NCI-H2196 (cell line): Measurements from ENCODE around the gene LRIT3.

Experiments
- DNase-seq: peaks from one replicate; lab custom pipeline; 2025; ENCODE audit not compliant: unreplicated experiment; lab: John Stamatoyannopoulos, UW

The LRIT3 gene

DNA sequence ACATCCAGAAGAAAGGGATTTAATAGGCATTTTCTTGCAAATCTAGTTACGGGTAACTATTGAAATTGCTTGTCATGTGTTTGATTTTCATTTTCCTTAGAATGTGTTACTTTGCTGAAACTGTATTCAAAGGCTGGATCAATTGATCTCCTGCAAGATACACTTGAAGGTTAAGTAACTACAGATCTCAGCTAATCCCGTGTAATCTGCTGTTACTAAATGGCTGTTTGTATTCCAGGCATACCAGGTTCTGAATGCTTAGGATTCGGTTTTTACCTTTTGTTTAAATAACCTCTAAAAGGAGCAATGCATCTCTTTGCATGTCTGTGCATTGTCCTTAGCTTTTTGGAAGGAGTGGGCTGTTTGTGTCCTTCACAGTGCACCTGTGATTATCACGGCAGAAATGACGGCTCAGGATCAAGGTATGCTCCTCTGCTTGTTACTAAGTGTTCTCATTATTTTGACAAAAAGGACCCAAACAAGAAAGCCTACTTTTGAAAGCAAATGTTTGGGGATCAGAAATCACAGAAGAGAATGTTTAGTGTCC is at the start of gene LRIT3:
TSS of gene LRIT3 (plus strand) at position 212 of the 547 bp plus-strand sequence. CDS start at position 307, 95 bp downstream.
- DNase-seq: no peak

DNA sequence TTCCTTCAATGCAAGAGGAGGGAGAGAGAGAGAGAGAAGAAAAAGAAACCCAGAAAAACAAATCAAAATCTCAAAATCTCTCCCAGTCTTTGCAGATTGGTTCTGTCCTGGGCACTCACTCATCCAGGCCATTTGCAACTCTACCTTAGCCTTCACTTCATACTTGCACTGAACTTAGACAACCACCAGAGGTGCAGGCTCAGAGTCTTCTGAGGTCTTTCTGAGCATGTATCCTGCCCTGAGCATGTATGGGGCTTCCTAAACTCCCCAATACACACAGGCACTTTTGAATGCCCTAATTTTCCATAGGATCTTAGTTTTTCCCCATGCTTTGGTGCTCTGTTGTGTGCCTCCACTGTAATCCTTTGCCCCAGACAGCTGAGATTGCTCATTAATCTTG is 49.0 kb upstream of the LRIT3 start:
- no peak for DNase-seq

- DNase-seq: no peak
Measured at GRCh38 chr4:109801099-109801789, 46.7 kb upstream of the LRIT3 start.

DNA sequence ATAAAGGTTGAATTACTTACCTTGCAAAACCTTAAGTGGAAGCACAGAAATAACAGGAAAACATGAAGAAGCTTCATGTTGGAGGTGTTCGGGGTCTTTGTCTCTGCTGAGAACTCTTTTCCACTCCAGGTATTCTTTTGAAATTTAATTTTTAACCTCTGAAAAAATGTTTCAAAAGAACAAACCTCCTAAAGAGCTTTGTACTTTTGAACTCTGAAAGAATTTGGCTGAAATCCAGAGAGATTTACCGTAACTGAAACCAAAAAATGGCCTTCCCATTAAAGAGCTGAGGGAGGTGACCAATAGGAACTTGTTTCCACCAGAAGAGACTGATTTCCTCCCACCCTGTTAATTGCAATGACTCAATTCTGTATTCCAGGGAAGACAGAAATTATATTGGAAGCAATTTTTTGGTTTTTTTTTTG is 46.0 kb upstream of the LRIT3 start, which contains the start of gene CFI:
TSS of gene CFI (minus strand) at position 105 of the 425 bp plus-strand sequence. CDS start at position 77, 28 bp downstream.
- peak; percentile 34 for DNase-seq

DNA sequence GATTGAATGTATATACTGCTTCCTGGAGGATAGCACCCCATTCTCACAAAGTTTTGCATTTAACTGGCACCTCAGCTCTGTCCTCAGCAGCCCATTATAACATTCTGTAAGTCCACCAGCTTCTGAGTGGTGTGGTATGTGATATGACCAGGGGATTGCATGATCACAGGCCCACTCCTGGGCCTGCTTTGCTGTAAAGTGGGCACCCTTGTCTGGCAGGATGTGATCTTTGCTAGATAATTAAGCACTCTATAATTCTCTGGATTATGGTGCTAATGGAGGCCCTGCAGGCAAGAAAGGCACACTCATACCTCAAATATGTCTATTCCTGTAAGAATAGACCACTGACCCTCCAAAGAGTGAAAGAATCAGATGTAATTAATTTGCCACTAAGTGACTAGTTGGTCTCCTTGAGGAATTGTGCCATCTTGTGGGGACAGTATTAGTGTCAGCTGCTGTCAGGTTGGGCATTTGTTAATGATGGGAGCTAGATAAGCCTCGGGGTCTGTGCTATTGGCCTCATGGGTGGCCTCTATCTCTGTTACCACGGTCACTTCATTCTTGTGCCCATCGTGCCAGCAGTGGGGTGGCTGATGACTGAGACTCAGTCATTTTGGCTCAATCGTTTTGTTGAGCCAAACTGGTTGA is 43.9 kb upstream of the LRIT3 start:
- peak; percentile 29 for DNase-seq

GRCh38 chr4:109809655-109810054 is 38.3 kb upstream of the LRIT3 start:
- DNase-seq: no peak

GRCh38 chr4:109810552-109811387 is 37.1 kb upstream of the LRIT3 start:
- no peak for DNase-seq

GRCh38 chr4:109811707-109812106 is 36.2 kb upstream of the LRIT3 start:
- DNase-seq: no peak

DNA sequence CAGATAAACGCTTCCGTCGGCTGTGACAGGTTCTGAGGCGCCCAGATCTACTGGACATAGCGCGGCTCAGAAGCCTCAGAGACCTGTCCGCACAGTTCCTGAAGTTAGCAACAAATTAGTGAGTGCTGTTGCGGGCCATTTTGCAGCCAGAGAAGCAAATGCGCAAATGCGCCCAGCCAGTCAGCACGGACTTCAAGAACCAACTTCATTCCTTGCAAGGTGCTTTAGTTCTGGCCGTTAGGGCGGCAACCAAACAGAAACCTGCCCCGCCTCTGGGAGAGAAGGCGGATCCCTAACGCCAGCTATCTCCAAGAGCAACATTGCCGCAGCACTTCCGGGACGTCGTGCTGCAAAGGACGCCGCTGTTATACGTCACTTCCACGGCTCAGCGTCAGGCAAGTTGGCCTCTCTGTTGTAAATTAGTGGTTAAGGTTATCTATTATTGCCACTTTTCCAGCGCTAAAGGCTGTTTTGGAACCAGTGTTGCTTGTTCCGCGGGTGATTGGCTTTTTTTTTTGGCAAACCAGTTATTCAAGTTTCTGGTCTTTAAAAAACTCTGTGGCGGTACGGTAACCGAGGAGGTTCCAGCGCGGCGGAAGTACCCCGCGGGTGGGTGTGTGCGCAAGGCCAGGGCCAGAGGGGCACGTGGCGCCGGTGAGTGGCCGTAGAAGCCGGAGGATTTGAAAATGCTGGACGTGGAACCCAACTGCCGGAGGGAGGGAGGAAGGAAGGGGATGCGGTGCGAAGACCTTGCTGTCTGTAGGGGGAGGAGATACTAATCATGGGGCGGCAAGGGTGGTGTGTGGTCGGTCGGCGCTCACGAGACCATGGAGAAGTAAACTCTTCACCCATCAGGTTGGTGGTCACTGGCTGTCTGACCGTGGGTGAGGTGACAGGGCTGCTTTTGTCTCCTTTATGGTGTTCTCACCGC is 32.5 kb upstream of the LRIT3 start, which contains the start of gene GAR1:
TSS of gene GAR1 (plus strand) at position 612 of the 931 bp plus-strand sequence. CDS start 403 bp downstream, outside the sequence.
- DNase-seq: peak; percentile 92

DNA sequence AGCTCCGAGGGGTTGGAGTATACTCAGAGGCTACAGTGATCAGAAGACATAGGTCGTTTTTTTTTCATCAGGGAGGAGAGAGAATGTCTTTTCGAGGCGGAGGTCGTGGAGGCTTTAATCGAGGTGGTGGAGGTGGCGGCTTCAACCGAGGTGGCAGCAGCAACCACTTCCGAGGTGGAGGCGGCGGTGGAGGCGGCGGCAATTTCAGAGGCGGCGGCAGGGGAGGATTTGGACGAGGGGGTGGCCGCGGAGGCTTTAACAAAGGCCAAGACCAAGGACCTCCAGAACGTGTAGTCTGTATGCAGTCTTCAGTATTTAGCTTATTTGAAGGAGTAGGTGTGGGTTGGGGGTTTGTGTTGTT is 31.8 kb upstream of the LRIT3 start:
- DNase-seq: no peak

DNA sequence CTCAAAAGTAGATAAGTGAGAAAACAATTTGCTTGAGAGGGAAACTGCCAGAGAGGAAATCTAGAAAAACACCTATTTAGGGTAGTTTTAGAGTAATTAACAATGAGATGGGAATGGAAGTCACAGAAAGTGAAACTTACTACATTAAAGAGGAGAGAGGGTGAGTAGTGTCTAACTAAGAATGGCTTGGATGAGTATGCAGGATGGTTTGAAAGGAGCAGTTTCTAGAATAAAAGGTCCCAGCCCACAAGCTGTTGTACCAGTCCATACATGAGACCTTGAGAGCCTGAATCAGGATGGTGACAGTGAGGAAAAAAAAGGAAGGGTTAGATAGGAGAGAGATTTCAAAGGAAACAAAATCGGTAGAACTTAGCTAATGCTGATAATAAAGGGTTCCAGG is 31.0 kb upstream of the LRIT3 start:
- DNase-seq: no peak

- DNase-seq: no peak
Measured at GRCh38 chr4:109818268-109818667, 29.6 kb upstream of the LRIT3 start.

GRCh38 chr4:109820563-109820962 is 27.3 kb upstream of the LRIT3 start:
- DNase-seq: no peak

DNA sequence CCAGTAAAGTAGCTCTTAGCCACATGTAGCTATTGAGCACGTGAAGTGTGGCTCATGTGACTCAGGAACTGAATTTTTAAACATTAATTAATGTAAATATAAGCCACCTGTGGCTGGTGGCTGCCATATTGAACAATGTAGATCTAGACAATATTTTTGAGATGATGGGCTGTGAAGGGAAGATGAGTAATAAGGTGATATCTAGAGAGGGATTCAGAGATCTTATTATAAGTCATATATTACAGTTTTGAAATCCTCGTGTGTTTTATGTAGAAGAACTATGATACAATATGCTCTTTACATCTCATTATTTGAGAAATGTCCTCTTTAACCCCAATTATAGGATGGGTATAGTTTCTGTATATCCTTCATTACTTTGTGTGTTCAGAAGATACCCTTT is 26.7 kb upstream of the LRIT3 start:
- DNase-seq: no peak

DNA sequence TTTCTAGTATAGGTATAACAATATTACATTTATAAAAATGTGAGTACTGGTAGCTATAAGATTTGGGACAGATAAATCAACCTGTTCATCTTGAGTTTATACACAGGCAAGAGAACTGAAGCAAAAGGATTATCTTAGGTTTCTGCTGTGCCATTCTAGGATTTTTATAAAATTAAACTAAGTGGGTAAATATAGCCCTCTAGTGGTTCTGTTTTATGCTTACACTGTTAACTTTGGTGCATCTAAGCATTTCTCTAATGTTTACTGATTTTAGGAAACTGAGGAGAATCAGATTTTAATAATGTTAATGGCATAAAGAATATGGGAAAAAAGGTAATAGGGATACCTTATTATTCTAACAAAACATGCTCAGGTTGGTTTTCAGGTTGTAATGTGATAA is 21.2 kb upstream of the LRIT3 start:
- peak; percentile 44 for DNase-seq

DNA sequence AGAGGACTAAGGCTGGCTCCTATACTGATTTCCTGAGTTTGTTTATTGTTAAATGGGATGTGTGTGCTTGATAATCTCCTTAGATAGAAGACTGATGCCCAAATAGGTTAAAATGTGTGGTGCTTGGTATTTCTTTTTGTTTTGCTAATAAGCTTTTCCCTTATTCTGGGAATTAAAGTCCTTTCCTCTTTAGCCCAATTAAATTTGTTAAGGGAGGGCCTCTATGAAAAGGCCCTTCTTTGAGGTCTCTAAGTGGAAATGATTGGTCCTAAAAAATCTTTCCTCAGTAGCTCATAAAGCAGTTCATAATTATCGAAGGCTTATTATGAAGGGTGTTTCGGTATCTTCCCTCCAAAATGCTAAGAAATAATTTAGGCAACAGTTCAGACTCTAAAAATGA is 20.2 kb upstream of the LRIT3 start, which contains the start of gene RRH:
TSS of gene RRH (plus strand) at position 301 of the 400 bp plus-strand sequence. CDS start at position 357, 56 bp downstream.
- DNase-seq: no peak

- DNase-seq: no peak
Measured at GRCh38 chr4:109833756-109834155, 14.2 kb upstream of the LRIT3 start.

- no peak for DNase-seq
Measured at GRCh38 chr4:109836985-109837384, 10.9 kb upstream of the LRIT3 start.

DNA sequence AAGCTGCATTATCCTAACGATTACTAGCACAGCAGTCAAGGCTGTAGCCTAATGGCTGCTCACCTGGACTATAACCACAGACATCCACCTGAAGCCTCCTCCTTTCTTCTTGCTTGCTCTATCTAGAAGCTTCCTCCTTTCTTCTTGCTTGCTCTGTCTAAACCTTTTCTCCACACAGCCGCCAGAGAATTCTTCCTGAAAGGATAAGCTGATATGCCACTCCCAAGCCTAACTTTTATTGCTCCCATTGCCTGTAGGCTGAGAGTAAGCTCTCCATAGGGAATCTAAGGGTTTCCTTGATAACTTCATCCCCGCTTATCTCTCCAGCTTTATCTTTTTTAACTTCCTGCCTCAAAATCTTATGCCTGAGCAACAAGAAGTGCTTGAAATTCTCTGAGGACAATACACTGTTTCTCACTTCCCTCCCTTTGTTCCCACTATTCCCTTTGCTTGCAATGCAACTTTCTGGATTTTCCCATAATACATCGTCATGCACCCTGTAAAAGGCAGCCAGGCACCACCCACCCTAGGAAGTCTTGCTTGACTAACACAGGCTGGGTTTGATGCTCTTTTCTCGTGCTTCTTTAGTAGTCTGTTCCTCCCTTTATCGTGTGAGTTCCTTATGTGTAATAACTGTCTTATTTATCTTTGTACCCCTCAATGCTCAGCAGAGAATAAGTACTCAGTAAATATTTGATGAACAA is 1.4 kb upstream of the LRIT3 start:
- DNase-seq: no peak
